Measurements from ENCODE around the gene COA5. TPM values are rescaled to one million over a fixed set of nuclear protein-coding genes. Genes with fewer than 3 reads are reported as not detected.
A peak's percentile ranks its signal among the peaks of the same experiment; 100 is the strongest.

COA5 gene
- polyA plus RNA-seq, 1 of the 3 experiments (the other 2 are of a cell fraction), result 40.3 TPM

GRCh38 chr2:98569197-98569793 is 39.0 kb downstream of the COA5 start:
- Histone ChIP-seq H3K27ac (ENCODE audit: low read depth in 2 of 2, low read length in 1 of 2) (no peak overlapping the region; a peak in 1 of 4 replicates), H3K9ac (no peak overlapping the region), H3K36me3 (replicated peaks in 1 of 2; ENCODE audit: control insufficient read depth in 1 of 2, insufficient read depth in 2 of 2, low read length in 1 of 2) (peaks cover 0 to 42% of the 10 kb centered on the region in 2 experiments), H3K4me2 (no peak overlapping the region), H3K4me1 (ENCODE audit: control insufficient read depth in 1 of 2, insufficient read depth in 2 of 2, low read depth in 1 of 2, low read length in 1 of 2) (no peaks in the 10 kb centered on the region), H3K9me3 (no peaks in the 10 kb centered on the region), H4K20me1 (ENCODE audit: insufficient read depth) (no peaks in the 10 kb centered on the region), H2AFZ (ENCODE audit: low read depth) (no peak overlapping the region), H3K79me2 (ENCODE audit: insufficient read depth) (no peaks in the 10 kb centered on the region), H3K4me3 (ENCODE audit: low read depth in 2 of 2, low read length in 1 of 2) (no peak overlapping the region; a peak in 1 of 4 replicates), H3K27me3 (ENCODE audit: insufficient read depth) (no peaks in the 10 kb centered on the region), H3K9me2 (no peaks in the 10 kb centered on the region), H3F3A (replicated peaks; ENCODE audit: insufficient read depth) (no peaks in the 10 kb centered on the region)
- ChIA-PET CTCF (interaction anchor here (0.6 to 2.2 kb wide), 20 partner anchors 9 to 497 kb away, joined by 3 to 14 read pairs (median 4); no protein-coding TSS in a partner anchor), POLR2A (no interaction called here)
- peak; percentile 84 for DNase-seq
- TF ChIP-seq TAF1 (IDR thresholded peaks at IDR 0.05; ENCODE audit: borderline replicate concordance, low read depth, low read length) (no peak), RAD21 (IDR thresholded peaks at IDR 0.05; ENCODE audit: low read length) (peak; percentile 54), GABPA (IDR thresholded peaks at IDR 0.05; ENCODE audit: low read depth) (no peak), EZH2phosphoT487 (IDR thresholded peaks at IDR 0.05; ENCODE audit: borderline replicate concordance, low read depth) (no peak), MAX (IDR thresholded peaks at IDR 0.05; ENCODE audit: low read depth) (no peak), SIN3A (IDR thresholded peaks at IDR 0.05; ENCODE audit: borderline replicate concordance, low read depth, low read length) (no peak), MEF2A (IDR thresholded peaks at IDR 0.05; ENCODE audit: borderline replicate concordance, low read depth) (no peak), NFIC (IDR thresholded peaks at IDR 0.05; ENCODE audit: borderline replicate concordance) (no peak), CTCF (IDR thresholded peaks at IDR 0.05) (peak; percentile 83), MXI1 (IDR thresholded peaks at IDR 0.05; ENCODE audit: low read depth, low read length) (no peak), USF2 (IDR thresholded peaks at IDR 0.05; ENCODE audit: borderline replicate concordance, low read depth, low read length) (no peak), RXRA (IDR thresholded peaks at IDR 0.05; ENCODE audit: borderline replicate concordance, low read depth) (no peak), TEAD4 (IDR thresholded peaks at IDR 0.05; ENCODE audit: borderline replicate concordance, insufficient read depth) (no peak), GATA2 (CRISPR knock-in tag; IDR thresholded peaks at IDR 0.05) (no peak), REST (IDR thresholded peaks at IDR 0.05; ENCODE audit: low read depth, low read length) (no peak), ELF1 (IDR thresholded peaks at IDR 0.05) (no peak), FOSL2 (IDR thresholded peaks at IDR 0.05; ENCODE audit: borderline replicate concordance, low read depth) (no peak), YY1 (IDR thresholded peaks at IDR 0.05; ENCODE audit: low read depth) (no peak), USF1 (IDR thresholded peaks at IDR 0.05; ENCODE audit: borderline replicate concordance, low read depth) (no peak), SMC3 (IDR thresholded peaks at IDR 0.05; ENCODE audit: low read depth, low read length) (peak; percentile 38; the same call in 1 of the 2 replicates), FOXJ3 (CRISPR knock-in tag; IDR thresholded peaks at IDR 0.05) (no peak), FOXM1 (IDR thresholded peaks at IDR 0.05; ENCODE audit: low read depth) (no peak), EP300 (IDR thresholded peaks at IDR 0.05; ENCODE audit: borderline replicate concordance in 1 of 2, low read depth in 1 of 2, low read length in 1 of 2) (no peak)
- WGBS (ENCODE audit: low lambda C conversion rate), result 88% methylated on average over 15 of the region's 19 CpGs
